CD14-positive monocyte (primary cell): Measurements from ENCODE around the gene PHYKPL. TPM values are rescaled to one million over a fixed set of nuclear protein-coding genes. Genes with fewer than 3 reads are reported as not detected.
"Not testable (repeated sequence)": the region's sequence is repeated elsewhere in the genome, so short reads cannot be mapped to it uniquely, and the experiment has no call there.

ENCODE experiments used
- DNase-seq, 3 donors: peaks; one replicate each; pipeline ENCODE4 v3.0.0-alpha.2; 2011 to 2022
- H2AFZ ChIP-seq: 2 replicates; pipeline ENCODE4 v1.6.0; 2012; ENCODE audit warnings: mild to moderate bottlenecking, low read depth, low read length, inconsistent platforms; ENCODE audit not compliant: insufficient read depth, poor library complexity, severe bottlenecking
- H3K27ac ChIP-seq, 2 donors: 1 replicate in 1 of 2; 2 replicates in 1 of 2; pipeline ENCODE4 v1.5.1; 2012 to 2013; ENCODE audit warnings: low read length in 2 of 2, control low read depth in 1 of 2, inconsistent platforms in 1 of 2, low read depth in 1 of 2, mild to moderate bottlenecking in 1 of 2
- H3K27me3 ChIP-seq, 2 donors: one replicate each; pipeline versions ENCODE4 v1.6.0 to v1.6.1; 2011 to 2013; ENCODE audit warnings: low read length in 2 of 2; ENCODE audit not compliant: control insufficient read depth in 2 of 2, insufficient read depth in 2 of 2
- H3K36me3 ChIP-seq, 2 donors: replicated peaks in 1 of 2; 1 replicate in 1 of 2; 2 replicates in 1 of 2; pipeline versions ENCODE4 v1.5.1 to v1.6.1; 2012 to 2013; ENCODE audit warnings: low read length in 2 of 2, control low read depth in 1 of 2, inconsistent platforms in 1 of 2, mild to moderate bottlenecking in 1 of 2; ENCODE audit not compliant: insufficient read depth in 2 of 2, control insufficient read depth in 1 of 2
- H3K4me1 ChIP-seq, 2 donors: 1 replicate in 1 of 2; 2 replicates in 1 of 2; pipeline versions ENCODE4 v1.5.1 to v1.6.1; 2012 to 2013; ENCODE audit warnings: low read length in 2 of 2, control low read depth in 1 of 2, inconsistent platforms in 1 of 2, mild to moderate bottlenecking in 1 of 2, moderate library complexity in 1 of 2; ENCODE audit not compliant: insufficient read depth in 2 of 2, control insufficient read depth in 1 of 2
- H3K4me2 ChIP-seq: replicated peaks from 2 replicates; pipeline ENCODE3; 2012; ENCODE audit warnings: low read length, moderate library complexity, mild to moderate bottlenecking; ENCODE audit not compliant: poor library complexity, severe bottlenecking; ENCODE audit errors: extremely low read depth
- H3K4me3 ChIP-seq, 3 experiments: fragments of 200-600 bp in 1 of 3; sonication (generic) in 1 of 3; replicated peaks in 1 of 3; 1 replicate in 2 of 3; 2 replicates in 1 of 3; pipeline ENCODE4 v1.5.1; 2011 to 2013; ENCODE audit warnings: low read length in 3 of 3, mild to moderate bottlenecking in 3 of 3, control low read depth in 2 of 3, low read depth in 2 of 3, inconsistent platforms in 1 of 3, moderate library complexity in 1 of 3
- H3K79me2 ChIP-seq: 2 replicates; pipeline ENCODE4 v1.6.0; 2012; ENCODE audit warnings: mild to moderate bottlenecking, control low read depth, inconsistent platforms, low read length, moderate library complexity; ENCODE audit not compliant: insufficient read depth
- H3K9ac ChIP-seq: 2 replicates; pipeline ENCODE4 v1.6.0; 2017; ENCODE audit warnings: low read length, mild to moderate bottlenecking; ENCODE audit not compliant: insufficient read depth, poor library complexity, severe bottlenecking
- H3K9me3 ChIP-seq, 2 donors: replicated peaks in 1 of 2; 1 replicate in 1 of 2; 2 replicates in 1 of 2; pipeline versions ENCODE4 v1.5.1 to v1.6.1; 2012 to 2013; ENCODE audit warnings: low read length in 2 of 2, control low read depth in 1 of 2; ENCODE audit not compliant: control insufficient read depth in 1 of 2, insufficient read depth in 1 of 2
- H4K20me1 ChIP-seq: 2 replicates; pipeline ENCODE4 v1.6.0; 2012; ENCODE audit warnings: mild to moderate bottlenecking, low read length, control low read depth, moderate library complexity; ENCODE audit not compliant: insufficient read depth
- H3K27ac Mint-ChIP-seq, 7 donors: one replicate each; pipeline ENCODE4 v1.8.0; 2020; ENCODE audit warnings: mild to moderate bottlenecking in 7 of 7, mixed read lengths in 7 of 7, moderate library complexity in 6 of 7, inconsistent platforms in 2 of 7
- H3K27me3 Mint-ChIP-seq, 3 donors: one replicate each; pipeline ENCODE4 v1.8.0; 2021 to 2022; ENCODE audit warnings: low read depth in 3 of 3, mild to moderate bottlenecking in 3 of 3, mixed read lengths in 3 of 3, moderate library complexity in 3 of 3, inconsistent platforms in 1 of 3
- H3K36me3 Mint-ChIP-seq, 2 donors: one replicate each; pipeline ENCODE4 v1.8.0; 2020; ENCODE audit warnings: mixed read lengths in 2 of 2, inconsistent platforms in 1 of 2, mild to moderate bottlenecking in 1 of 2
- H3K4me1 Mint-ChIP-seq: one replicate; pipeline ENCODE4 v1.8.0; 2020; ENCODE audit warnings: mild to moderate bottlenecking, mixed read lengths
- H3K4me3 Mint-ChIP-seq, 2 donors: one replicate each; pipeline ENCODE4 v1.8.0; 2020; ENCODE audit warnings: mild to moderate bottlenecking in 2 of 2, mixed read lengths in 2 of 2, moderate library complexity in 1 of 2
- H3K9me3 Mint-ChIP-seq, 7 donors: one replicate each; pipeline ENCODE4 v1.8.0; 2020 to 2022; ENCODE audit warnings: mixed read lengths in 7 of 7, mild to moderate bottlenecking in 6 of 7, moderate library complexity in 6 of 7, inconsistent platforms in 2 of 7
- WGBS: methylation state at CpG from one replicate; pipeline ENCODE4 v1.1.5; 2013; ENCODE audit warnings: missing lambda C conversion rate; ENCODE audit not compliant: insufficient coverage; 5-methylcytosine and 5-hydroxymethylcytosine counted together
- intact Hi-C, 2 donors: fragments of 100-400 bp; cut with micrococcal nuclease; formaldehyde crosslinking; loops; one replicate each; pipeline versions ENCODE4 v1.15.0 to v1.15.1; 2023
- polyA plus RNA-seq, 3 donors: library from polyadenylated mRNA; depleted of rRNA in 1 of 3; unstranded in 2 of 3; stranded (reverse) in 1 of 3; fragments of 300-500 nt in 2 of 3; fragments of >200 nt in 1 of 3; fragmentation: Illumina TruSeq in 2 of 3; gene quantifications; 1 replicate in 2 of 3; 2 replicates in 1 of 3; pipeline ENCODE4 v1.2.3, GENCODE V29; 2012 to 2021
- TF ChIP-seq, protein P1 (sequence below): fragments of 200-600 bp; IDR thresholded peaks from one replicate; pipeline ENCODE4 v1.8.0; 2022; ENCODE audit warnings: antibody characterized with exemption, mild to moderate bottlenecking

Gene PHYKPL
- polyA plus RNA-seq, 3 donors: 39.2 to 199 (median 43.0) TPM

DNA sequence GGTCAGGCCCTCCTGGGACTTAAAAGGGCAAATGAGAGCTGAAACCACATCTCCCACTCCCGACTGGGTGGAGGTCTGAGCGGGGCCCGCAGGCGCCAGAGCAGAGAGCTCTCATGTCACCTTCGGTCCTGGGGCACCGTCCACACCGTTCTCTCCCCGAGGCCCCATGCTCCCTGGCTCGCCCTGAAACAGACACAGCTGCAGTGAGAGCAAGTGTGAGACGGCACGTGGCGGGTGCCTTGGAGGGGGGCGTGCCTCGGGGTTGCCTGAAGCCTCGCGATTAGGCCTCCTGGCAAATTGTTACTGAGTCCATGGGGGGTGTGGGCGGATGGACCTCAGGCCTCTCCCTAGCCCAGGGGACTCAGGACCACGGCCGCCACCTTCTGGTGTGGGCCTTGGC is 24.1 kb upstream of the PHYKPL start:
- H3K9ac ChIP-seq: no peak overlapping the region
- no peaks in the 10 kb centered on the region for H4K20me1 ChIP-seq
- H3K36me3 ChIP-seq: no peaks in the 10 kb centered on the region
- H3K79me2 ChIP-seq: no peaks in the 10 kb centered on the region
- H3K4me1 Mint-ChIP-seq: peaks cover 3% of the 10 kb centered on the region
- no peak overlapping the region for H3K4me2 ChIP-seq
- H3K4me3 ChIP-seq: no peak overlapping the region
- peak overlapping the region in 2 of 7 donors; percentile 59 to 80 for H3K27ac Mint-ChIP-seq
- intact Hi-C loops: no loop called here
- no peak for DNase-seq
- H3K9me3 Mint-ChIP-seq: no peaks in the 10 kb centered on the region
- no peak overlapping the region for H3K4me3 Mint-ChIP-seq
- peaks cover 0 to 1% (median 0%) of the 10 kb centered on the region in 3 donors for H3K27me3 Mint-ChIP-seq
- H3K27me3 ChIP-seq: no peaks in the 10 kb centered on the region
- TF ChIP-seq, protein P1, sequence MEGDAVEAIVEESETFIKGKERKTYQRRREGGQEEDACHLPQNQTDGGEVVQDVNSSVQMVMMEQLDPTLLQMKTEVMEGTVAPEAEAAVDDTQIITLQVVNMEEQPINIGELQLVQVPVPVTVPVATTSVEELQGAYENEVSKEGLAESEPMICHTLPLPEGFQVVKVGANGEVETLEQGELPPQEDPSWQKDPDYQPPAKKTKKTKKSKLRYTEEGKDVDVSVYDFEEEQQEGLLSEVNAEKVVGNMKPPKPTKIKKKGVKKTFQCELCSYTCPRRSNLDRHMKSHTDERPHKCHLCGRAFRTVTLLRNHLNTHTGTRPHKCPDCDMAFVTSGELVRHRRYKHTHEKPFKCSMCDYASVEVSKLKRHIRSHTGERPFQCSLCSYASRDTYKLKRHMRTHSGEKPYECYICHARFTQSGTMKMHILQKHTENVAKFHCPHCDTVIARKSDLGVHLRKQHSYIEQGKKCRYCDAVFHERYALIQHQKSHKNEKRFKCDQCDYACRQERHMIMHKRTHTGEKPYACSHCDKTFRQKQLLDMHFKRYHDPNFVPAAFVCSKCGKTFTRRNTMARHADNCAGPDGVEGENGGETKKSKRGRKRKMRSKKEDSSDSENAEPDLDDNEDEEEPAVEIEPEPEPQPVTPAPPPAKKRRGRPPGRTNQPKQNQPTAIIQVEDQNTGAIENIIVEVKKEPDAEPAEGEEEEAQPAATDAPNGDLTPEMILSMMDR: no peak
- no peak overlapping the region for H2AFZ ChIP-seq
- no peaks in the 10 kb centered on the region for H3K4me1 ChIP-seq
- H3K36me3 Mint-ChIP-seq: no peaks in the 10 kb centered on the region
- 88% methylated on average over 19 of the region's 19 CpGs for WGBS
- no peaks in the 10 kb centered on the region for H3K9me3 ChIP-seq
- no peak overlapping the region for H3K27ac ChIP-seq

- H3K4me3 Mint-ChIP-seq, H3K9me3 ChIP-seq, H3K4me3 ChIP-seq, DNase-seq, H3K4me2 ChIP-seq, H3K9ac ChIP-seq, H3K36me3 ChIP-seq, H3K27ac Mint-ChIP-seq, H3K27ac ChIP-seq, H3K36me3 Mint-ChIP-seq, H2AFZ ChIP-seq, H3K27me3 ChIP-seq, H3K4me1 Mint-ChIP-seq, H3K27me3 Mint-ChIP-seq, H3K9me3 Mint-ChIP-seq, H3K79me2 ChIP-seq, H4K20me1 ChIP-seq, intact Hi-C loops: not testable (repeated sequence)
- H3K4me1 ChIP-seq: peaks cover 0 to 14% of the 10 kb centered on the region in 2 donors
- 96% methylated on average over 12 of the region's 18 CpGs for WGBS
Measured at GRCh38 chr5:178253632-178254031, 21.0 kb upstream of the PHYKPL start.
